Right ventricle myocardium superior (tissue), 1 donor: ENCODE results near the gene DHRS3. TPM values are rescaled to one million over a fixed set of nuclear protein-coding genes. Genes with fewer than 3 reads are reported as not detected.

Experiments
- ATAC-seq: fragments of 200-7000 bp; cut with Tn5 transposase; one replicate; pipeline ENCODE4 v1.9.1; 2020; ENCODE audit warnings: mild to moderate bottlenecking; ENCODE audit not compliant: poor library complexity
- DNase-seq: peaks from one replicate; pipeline ENCODE4 v3.0.0-alpha.2; 2020
- intact Hi-C: fragments of 100-400 bp; cut with DNase I; formaldehyde crosslinking; loops from one replicate; pipeline ENCODE4 v1.11.2; 2022
- total RNA-seq: library from RNA; stranded (reverse); fragmentation: NEBNext Ultra II Directional; extraction: Animal tissue kit (Norgen Biotek cat#: 25700); gene quantifications from one replicate; pipeline ENCODE4 v1.2.1, GENCODE V29; 2021
- donor health status: DM: no; HTN: yes; CAD: no; lungs with severe emphysema.

Gene DHRS3
- total RNA-seq, 1 donor from 2014 or later = 84.7 TPM

DNA sequence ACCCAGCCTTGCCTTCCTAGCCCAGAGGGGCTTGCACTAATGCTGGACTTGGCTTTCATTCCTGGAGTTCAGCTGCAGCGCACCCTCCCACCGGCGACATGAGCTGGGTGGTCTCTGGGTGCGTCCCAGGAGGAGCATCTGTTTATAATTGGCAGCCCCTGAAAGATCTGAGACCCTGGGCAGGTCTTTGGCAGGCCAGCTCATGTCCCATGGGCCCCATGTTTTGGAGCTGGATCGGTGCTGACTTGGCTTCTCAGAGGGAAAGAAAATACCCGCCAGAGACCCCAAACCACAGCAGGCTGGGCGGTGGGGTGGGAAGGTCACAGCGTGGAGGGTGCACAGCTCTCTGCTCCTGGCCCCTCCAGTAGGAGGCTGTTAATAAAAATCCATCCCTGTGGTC lies 29.3 kb downstream of the DHRS3 start:
- ATAC-seq (no peak), DNase-seq (no peak)
- intact Hi-C loops = no loop called here

DNA sequence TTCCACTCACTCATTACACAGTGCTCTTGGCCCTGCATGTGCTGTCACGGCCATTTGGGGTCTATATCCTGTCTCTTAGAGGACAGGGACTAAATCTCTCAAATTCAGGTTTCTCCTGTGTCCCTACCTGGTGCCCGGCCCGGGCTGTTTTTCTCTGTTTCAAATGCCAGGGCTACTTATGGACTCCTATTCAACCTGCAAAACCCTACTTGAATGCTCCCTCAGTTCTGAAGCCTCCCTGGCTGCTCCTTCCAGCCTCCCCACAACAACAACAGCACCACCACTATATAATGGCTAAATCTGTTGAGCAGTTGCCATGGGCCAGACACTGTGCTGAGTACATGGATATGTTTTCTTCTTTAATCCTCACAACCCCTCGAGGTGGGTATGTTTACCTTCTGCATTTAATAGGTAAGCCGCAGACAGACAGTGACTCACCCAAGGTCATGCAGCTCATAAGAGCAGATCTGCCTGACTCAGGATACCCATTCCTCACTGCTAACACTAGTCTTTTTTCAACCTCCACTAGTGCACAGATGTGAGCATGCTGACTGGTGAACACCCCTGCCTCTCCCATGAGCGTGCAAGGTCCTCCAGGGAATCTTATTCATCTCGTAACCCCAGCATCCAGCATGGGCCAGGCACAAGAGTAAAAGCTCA lies 29.9 kb downstream of the DHRS3 start:
- DNase-seq (no peak), ATAC-seq (no peak)
- intact Hi-C loops = no loop called here

DNA sequence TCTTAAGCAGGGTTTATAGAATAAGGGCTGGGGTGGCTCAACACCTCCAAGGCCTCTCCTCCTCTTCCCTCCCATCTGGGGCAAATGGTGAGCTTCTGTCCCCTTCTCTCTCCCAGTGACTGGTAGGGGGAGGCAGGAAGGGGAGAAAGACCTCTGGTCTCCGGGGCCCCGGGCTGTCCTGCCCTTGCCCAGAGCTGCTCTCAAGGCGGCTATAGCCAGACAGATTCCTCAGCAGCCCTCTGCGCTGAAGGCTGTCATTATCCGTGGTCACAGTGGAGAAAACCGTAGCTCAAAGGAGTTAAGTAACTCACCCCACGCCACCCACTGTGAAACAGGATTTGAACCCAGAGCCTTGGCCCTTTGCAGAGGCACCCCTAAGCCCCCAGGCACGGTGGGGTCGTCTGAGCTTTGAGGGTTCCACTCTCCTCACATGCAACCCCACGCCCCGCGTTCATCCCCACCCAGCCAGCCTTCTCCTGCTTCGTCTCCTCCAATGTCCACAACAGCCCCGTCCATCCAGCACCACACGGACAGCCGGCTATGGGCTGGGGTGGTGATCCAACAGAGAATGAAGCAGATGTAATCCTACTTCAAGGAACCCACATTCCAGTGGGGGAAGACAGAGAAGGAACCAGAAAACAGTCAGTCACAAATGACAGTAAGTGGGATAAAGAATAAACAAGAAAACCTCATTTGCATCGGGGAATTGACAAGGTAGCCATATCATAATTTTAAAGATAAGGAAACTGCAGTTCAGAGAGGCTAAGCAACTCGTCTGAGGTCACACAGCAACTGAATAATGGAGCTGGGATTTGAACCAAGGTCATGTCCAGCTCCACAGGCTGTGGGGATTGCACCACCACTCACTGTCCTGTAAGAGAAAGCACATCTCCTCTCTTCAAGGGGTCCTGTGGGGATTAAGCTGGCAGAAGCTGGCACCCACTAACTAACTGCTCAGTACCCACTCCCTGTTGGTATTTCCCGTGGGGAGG lies 31.8 kb downstream of the DHRS3 start:
- intact Hi-C loops = no loop called here
- DNase-seq (no peak), ATAC-seq (no peak)

- intact Hi-C loops = no loop called here
- ATAC-seq = no peak
- DNase-seq = no peak
Measured at GRCh38 chr1:12585536-12585935, 32.5 kb downstream of the DHRS3 start.

DNA sequence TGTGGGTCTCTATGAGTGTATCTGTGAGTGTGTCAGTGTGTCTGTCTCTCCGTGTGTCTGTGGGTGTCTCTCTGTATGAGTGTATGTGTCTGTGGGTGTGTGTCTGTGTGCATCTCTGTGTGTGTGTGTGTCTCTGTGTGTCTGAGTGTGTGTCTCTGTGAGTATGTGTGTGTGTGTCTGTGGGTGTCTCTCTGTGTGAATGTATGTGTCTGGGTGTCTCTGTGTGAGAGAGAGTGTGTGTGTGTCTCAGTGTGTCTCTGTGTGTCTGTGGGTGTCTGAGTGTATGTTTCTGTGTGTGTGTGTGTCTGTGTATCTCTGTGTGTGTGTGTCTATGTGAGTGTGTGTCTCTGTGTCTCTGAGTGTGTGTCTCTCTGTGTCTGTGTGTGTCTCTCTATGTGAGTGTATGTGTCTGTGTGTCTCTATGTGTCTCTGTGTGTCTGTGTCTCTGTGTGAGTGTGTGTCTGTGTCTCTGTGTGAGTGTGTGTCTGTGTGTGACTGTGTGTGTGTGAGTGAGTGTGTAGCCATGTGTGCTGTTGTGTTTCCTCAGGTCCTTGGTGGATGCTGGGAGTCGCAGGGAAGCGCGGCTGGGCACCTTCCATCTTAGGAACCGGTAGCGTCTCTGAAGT lies 33.0 kb downstream of the DHRS3 start:
- DNase-seq = no peak
- no peak for ATAC-seq
- intact Hi-C loops = no loop called here

- intact Hi-C loops = no loop called here
- DNase-seq (no peak), ATAC-seq (no peak)
Measured at GRCh38 chr1:12583484-12583883, 34.5 kb downstream of the DHRS3 start.

DNA sequence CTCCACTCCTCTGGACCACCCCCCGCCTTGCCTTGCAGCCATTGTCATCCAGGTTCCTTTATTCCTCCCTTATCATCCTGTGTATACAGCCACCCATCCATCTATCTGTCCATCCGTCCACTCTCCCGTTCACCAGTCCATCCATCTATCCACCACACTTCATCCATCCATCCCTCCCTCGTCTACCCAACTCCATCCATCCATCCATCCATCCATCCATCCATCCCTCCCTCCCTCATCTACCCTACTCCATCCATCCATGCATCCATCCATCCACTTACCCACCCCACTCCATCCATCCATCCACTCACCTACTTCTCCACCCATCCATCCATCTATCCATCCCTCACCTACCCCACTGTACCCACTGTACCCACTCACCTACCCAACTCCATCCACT lies 35.4 kb downstream of the DHRS3 start:
- no peak for ATAC-seq
- intact Hi-C loops = no loop called here
- no peak for DNase-seq

DNA sequence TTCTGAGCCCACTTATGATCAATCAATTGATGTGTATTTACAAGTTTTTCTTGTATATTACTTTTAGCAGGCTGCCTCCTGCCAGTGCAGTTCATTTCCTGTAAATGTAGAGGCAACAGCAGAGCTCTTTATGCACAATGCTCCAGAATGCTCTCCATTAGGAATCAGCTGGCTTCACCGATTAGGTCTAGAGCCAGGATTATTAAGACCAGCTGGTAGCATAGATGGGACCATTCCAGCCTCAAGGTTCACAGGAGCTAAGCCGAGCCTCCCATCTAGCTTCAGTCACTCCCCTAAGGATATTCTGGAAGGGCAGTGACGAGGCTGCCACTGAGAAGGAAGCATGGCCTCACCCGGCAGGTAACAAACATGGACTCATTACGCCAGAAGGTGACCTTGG lies 36.8 kb downstream of the DHRS3 start:
- no peak for DNase-seq
- intact Hi-C loops = no loop called here
- ATAC-seq = no peak

DNA sequence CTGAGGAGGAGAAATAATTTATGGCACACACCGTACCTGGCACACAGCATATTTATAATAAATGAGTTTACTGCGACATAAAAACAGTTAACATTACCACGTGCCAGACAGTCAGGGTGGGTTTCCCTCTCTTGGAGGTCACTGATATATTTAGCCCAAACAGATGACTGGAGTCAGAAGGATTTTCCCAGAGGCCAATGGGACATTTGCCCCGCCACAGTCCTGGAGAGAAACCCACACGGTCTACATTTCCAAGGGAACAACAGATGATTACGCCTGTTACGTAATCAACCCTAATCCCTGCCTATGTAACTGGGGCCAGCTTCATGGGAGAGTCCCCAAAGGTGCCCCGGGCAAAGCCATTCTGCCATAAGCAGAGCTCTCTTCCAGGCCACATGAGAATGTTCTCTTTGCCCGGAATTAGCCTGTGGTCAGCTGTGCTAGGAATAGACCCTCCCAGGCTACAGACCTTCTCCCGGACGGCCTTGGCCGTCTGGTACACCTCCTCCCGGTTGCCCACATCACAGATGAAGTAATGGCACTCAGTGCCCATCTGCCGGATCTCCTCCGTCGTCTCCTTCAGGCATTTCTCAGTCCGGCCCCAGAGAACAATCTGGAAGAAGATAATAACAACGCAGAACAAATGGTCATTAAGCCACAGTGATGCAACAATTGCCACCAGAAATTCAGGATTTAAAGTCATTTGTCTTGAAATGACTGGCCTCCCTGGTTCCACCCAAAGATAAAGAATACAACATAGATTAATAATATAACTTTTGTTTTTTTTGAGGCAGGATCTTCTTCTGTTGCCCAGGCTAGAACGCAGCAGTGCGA lies 37.7 kb downstream of the DHRS3 start:
- ATAC-seq (peak; percentile 58), DNase-seq (no peak)
- intact Hi-C loops = no loop called here

DNA sequence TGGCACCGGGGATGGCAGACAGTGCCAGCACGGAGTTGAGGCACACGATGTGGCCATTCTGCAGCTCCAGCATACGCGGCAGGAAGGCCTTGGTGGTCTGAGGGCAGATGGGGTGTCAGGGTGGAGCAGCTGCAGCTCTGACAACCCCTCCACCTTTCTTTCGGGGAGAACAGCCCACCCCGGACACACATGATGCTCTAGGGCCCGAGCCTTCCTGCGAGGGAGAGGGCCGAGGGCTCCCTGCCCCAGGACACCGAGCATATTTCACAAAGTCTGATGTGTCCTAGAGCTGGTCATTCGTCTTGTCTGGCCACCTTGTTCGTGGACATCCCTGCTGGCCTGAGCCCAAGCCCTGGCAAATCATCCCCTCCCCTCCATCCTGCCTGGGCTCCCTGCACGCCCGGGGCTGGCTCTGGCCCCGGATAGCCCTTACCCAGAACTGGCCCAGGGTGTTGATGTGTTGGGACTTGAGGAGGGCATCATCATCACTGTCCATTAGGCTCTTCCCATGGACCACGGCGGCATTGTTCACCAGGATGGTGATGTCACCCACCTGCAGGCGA lies 39.1 kb downstream of the DHRS3 start:
- ATAC-seq = no peak
- no peak for DNase-seq
- intact Hi-C loops = no loop called here

DNA sequence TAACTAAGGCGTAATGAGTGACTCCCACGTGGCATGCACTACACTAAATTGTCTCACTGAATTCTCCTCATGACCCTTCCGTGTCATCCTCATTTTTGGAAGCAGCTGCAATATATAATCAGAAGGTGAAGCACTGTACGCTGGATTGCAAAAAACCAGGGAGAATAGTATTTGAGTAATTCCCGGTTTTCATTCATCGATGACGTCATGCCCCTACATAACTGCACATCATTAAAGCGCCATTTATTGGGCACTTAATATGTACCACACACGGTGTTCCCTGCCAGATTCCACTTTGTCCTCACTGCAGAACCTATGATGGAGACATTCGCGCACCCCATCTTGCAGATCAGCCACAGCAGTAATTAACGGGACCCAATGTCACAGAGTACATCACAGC lies 41.0 kb downstream of the DHRS3 start:
- intact Hi-C loops = no loop called here
- no peak for ATAC-seq
- DNase-seq = no peak

DNA sequence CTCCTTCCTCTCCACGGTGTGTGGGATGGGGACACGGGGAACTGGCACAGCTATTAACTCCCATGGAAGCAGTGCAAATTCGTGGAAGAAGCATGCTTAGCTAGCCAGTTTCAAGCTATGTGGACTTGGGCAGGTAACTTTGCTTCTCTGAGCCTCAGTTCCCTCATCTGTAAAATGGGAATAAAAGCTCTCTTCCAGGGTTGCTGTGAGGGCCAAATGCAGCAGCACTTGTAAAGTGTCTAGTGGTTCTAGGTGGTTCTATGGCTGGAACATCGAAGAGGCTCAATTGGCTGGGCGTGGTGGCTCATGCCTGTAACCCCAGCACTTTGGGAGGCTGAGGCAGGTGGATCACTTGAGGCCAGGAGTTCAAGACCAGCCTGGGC lies 43.3 kb downstream of the DHRS3 start:
- ATAC-seq (no peak), DNase-seq (no peak)
- intact Hi-C loops = no loop called here

GRCh38 chr1:12573015-12573825 lies 44.8 kb downstream of the DHRS3 start:
- intact Hi-C loops = no loop called here
- peak; percentile 86 for ATAC-seq
- DNase-seq = peak; percentile 72

- DNase-seq (no peak), ATAC-seq (peak; percentile 21)
- intact Hi-C loops = no loop called here
Measured at GRCh38 chr1:12572522-12572921, 45.5 kb downstream of the DHRS3 start.

- ATAC-seq (no peak), DNase-seq (no peak)
- intact Hi-C loops = no loop called here
Measured at GRCh38 chr1:12570291-12570690, 47.7 kb downstream of the DHRS3 start.

- no peak for ATAC-seq
- DNase-seq = no peak
- intact Hi-C loops = no loop called here
Measured at GRCh38 chr1:12568009-12568767, 49.8 kb downstream of the DHRS3 start.

DNA sequence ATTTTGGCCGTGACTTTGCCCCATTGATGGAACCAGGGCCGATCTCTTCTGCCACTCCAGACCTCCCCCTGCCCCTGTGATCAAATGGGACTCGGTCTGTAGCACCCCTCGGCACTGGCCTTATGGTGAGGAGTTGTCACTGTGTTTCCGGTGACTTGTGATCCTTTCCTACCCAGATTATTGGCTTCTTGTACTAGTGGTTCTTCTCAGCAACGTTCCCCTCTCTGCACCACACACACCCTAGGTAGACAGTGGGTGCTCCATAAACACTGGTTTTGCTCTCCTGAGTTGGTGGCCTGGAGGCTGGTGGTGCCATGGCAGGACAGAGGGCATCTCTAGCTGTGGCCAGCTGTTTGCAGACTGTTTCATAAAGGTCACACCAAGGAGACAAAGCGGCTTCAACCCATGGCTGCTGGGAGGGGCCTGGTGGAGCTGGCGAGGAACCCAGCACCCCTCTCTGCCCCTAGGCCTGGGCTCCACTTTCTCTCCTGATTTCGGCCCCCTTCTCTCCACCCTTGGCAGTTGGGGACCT lies 50.7 kb downstream of the DHRS3 start:
- no peak for ATAC-seq
- intact Hi-C loops = no loop called here
- DNase-seq = no peak
